ENCODE data around the gene HNRNPL.
"Not testable (repeated sequence)": the region's sequence is repeated elsewhere in the genome, so short reads cannot be mapped to it uniquely, and the experiment has no call there.

Gene HNRNPL

GRCh38 chr19:38869836-38870607 lies 20.2 kb upstream of the HNRNPL start:
- DNase-seq (ENCODE audit: low read depth), result peak; percentile 62

GRCh38 chr19:38869160-38869835 lies 19.5 kb upstream of the HNRNPL start:
- no peak for DNase-seq (ENCODE audit: low read depth)

GRCh38 chr19:38868551-38868950 lies 18.8 kb upstream of the HNRNPL start:
- no peak for DNase-seq (ENCODE audit: low read depth)

GRCh38 chr19:38867171-38867780 lies 17.5 kb upstream of the HNRNPL start:
- DNase-seq (ENCODE audit: low read depth), result no peak

- DNase-seq (ENCODE audit: low read depth), result peak; percentile 81
Observed at GRCh38 chr19:38862321-38863059, 12.7 kb upstream of the HNRNPL start.

GRCh38 chr19:38861368-38861767 lies 11.6 kb upstream of the HNRNPL start:
- DNase-seq (ENCODE audit: low read depth), result no peak

GRCh38 chr19:38859631-38860204 lies 9.9 kb upstream of the HNRNPL start:
- DNase-seq (ENCODE audit: low read depth), result peak; percentile 64

GRCh38 chr19:38856813-38857212 lies 7.0 kb upstream of the HNRNPL start:
- no peak for DNase-seq (ENCODE audit: low read depth)

GRCh38 chr19:38855751-38856150 lies 6.0 kb upstream of the HNRNPL start:
- not testable (repeated sequence) for DNase-seq (ENCODE audit: low read depth)

- not testable (repeated sequence) for DNase-seq (ENCODE audit: low read depth)
Observed at GRCh38 chr19:38854961-38855360, 5.2 kb upstream of the HNRNPL start.

- DNase-seq (ENCODE audit: low read depth), result no peak
Observed at GRCh38 chr19:38853214-38853613, 3.4 kb upstream of the HNRNPL start.

- DNase-seq (ENCODE audit: low read depth), result peak; percentile 43
Observed at GRCh38 chr19:38852231-38853044, 2.7 kb upstream of the HNRNPL start.

GRCh38 chr19:38851622-38852230 lies 1.9 kb upstream of the HNRNPL start:
- peak; percentile 84 for DNase-seq (ENCODE audit: low read depth)

- no peak for DNase-seq (ENCODE audit: low read depth)
Observed at GRCh38 chr19:38850976-38851621, 1.3 kb upstream of the HNRNPL start.

GRCh38 chr19:38850436-38850975 lies 720 bp upstream of the HNRNPL start:
- peak; percentile 100 for DNase-seq (ENCODE audit: low read depth)

GRCh38 chr19:38849147-38849859 lies 483 bp downstream of the HNRNPL start:
- DNase-seq (ENCODE audit: low read depth), result peak; percentile 87

GRCh38 chr19:38848299-38849146 lies 1.3 kb downstream of the HNRNPL start:
- DNase-seq (ENCODE audit: low read depth), result no peak

- no peak for DNase-seq (ENCODE audit: low read depth)
Observed at GRCh38 chr19:38846097-38846496, 3.7 kb downstream of the HNRNPL start.

Data from amniotic epithelial cell (primary cell).